SK-N-SH (cell line): Measurements from ENCODE around the gene PCCB. TPM values are rescaled to one million over a fixed set of nuclear protein-coding genes. Genes with fewer than 3 reads are reported as not detected.

Experiments used
- CTCF ChIA-PET: fragments of 300-600, 350-600 bp; formaldehyde crosslinking; extraction: SDS; loops from one replicate; lab custom pipeline; 2021; lab: Yijun Ruan, JAX
- POLR2A ChIA-PET: fragments of 350-600 bp; sonication (Branson Sonifier 250); formaldehyde crosslinking; extraction: SDS; loops from one replicate; lab custom pipeline; 2020; ENCODE audit warnings: antibody characterized with exemption, inconsistent platforms; lab: Yijun Ruan, JAX
- DNase-seq: peaks from one replicate; pipeline ENCODE4 v3.0.0; 2012
- H2AFZ ChIP-seq: fragments of 200-600 bp; sonication (generic); 2 replicates; pipeline ENCODE4 v1.8.1; 2016; ENCODE audit warnings: antibody characterized with exemption, mild to moderate bottlenecking, low read depth
- H3F3A ChIP-seq: fragments of 200-600 bp; sonication (generic); replicated peaks from 2 replicates; pipeline ENCODE3; 2016; ENCODE audit warnings: antibody characterized with exemption, mild to moderate bottlenecking; ENCODE audit not compliant: insufficient read depth
- H3K27ac ChIP-seq, 2 experiments: fragments of 200-500 bp in 1 of 2; fragments of 200-600 bp in 1 of 2; sonication (Bioruptor generic) in 1 of 2; sonication (generic), shearing (Covaris generic) in 1 of 2; 2 replicates each; pipeline versions ENCODE4 v1.5.1 to v1.6.1; 2014 to 2016; ENCODE audit warnings: low read depth in 2 of 2, inconsistent platforms in 1 of 2, low read length in 1 of 2, mild to moderate bottlenecking in 1 of 2, mixed read lengths in 1 of 2
- H3K27me3 ChIP-seq: fragments of 200-600 bp; sonication (generic), shearing (Covaris generic); 2 replicates; pipeline ENCODE4 v1.6.1; 2016; ENCODE audit warnings: mixed run types; ENCODE audit not compliant: insufficient read depth
- H3K36me3 ChIP-seq, 2 experiments: fragments of 200-500 bp in 1 of 2; fragments of 200-600 bp in 1 of 2; sonication (Bioruptor generic) in 1 of 2; sonication (generic) in 1 of 2; replicated peaks in 1 of 2; 2 replicates each; pipeline versions ENCODE3 to v1.5.1; 2014 to 2016; ENCODE audit warnings: low read length in 1 of 2, mild to moderate bottlenecking in 1 of 2; ENCODE audit not compliant: insufficient read depth in 2 of 2, control insufficient read depth in 1 of 2
- H3K4me1 ChIP-seq, 2 experiments: fragments of 200-500 bp in 1 of 2; fragments of 200-600 bp in 1 of 2; sonication (Bioruptor generic) in 1 of 2; sonication (generic), shearing (Covaris generic) in 1 of 2; 2 replicates each; pipeline versions ENCODE4 v1.5.1 to v1.6.1; 2014 to 2016; ENCODE audit warnings: low read depth in 1 of 2, low read length in 1 of 2, mixed run types in 1 of 2; ENCODE audit not compliant: insufficient read depth in 2 of 2, control insufficient read depth in 1 of 2
- H3K4me2 ChIP-seq: fragments of 200-600 bp; sonication (generic), shearing (Covaris generic); 2 replicates; pipeline ENCODE4 v1.6.1; 2017; ENCODE audit warnings: mixed run types
- H3K4me3 ChIP-seq, 2 experiments: fragments of 200-500 bp in 1 of 2; fragments of 200-600 bp in 1 of 2; sonication (Bioruptor generic) in 1 of 2; sonication (generic), shearing (Covaris generic) in 1 of 2; 2 replicates each; pipeline versions ENCODE4 v1.5.1 to v1.8.1; 2014 to 2016; ENCODE audit warnings: low read depth in 2 of 2, inconsistent platforms in 1 of 2, low read length in 1 of 2, mild to moderate bottlenecking in 1 of 2, mixed read lengths in 1 of 2, moderate library complexity in 1 of 2
- H3K79me2 ChIP-seq: fragments of 200-600 bp; sonication (generic); 2 replicates; pipeline ENCODE4 v1.8.1; 2017; ENCODE audit warnings: mild to moderate bottlenecking; ENCODE audit not compliant: insufficient read depth
- H3K9ac ChIP-seq: fragments of 200-600 bp; sonication (generic); 2 replicates; pipeline ENCODE4 v1.6.1; 2017; ENCODE audit warnings: mixed run types
- H3K9me2 ChIP-seq: fragments of 200-600 bp; sonication (generic); 2 replicates; pipeline ENCODE4 v1.6.1; 2017; ENCODE audit warnings: mixed run types
- H3K9me3 ChIP-seq: fragments of 200-600 bp; sonication (generic); 2 replicates; pipeline ENCODE4 v1.6.1; 2017; ENCODE audit warnings: mixed run types, mild to moderate bottlenecking, moderate library complexity
- H4K20me1 ChIP-seq: fragments of 200-600 bp; sonication (generic); 2 replicates; pipeline ENCODE4 v1.6.1; 2017; ENCODE audit warnings: mild to moderate bottlenecking, mixed run types; ENCODE audit not compliant: insufficient read depth
- CHD2 ChIP-seq: fragments of 150-350 bp; IDR thresholded peaks from 2 replicates; pipeline ENCODE4 v1.6.1; 2018; ENCODE audit warnings: low read length; ENCODE audit not compliant: partially characterized antibody
- CTCF ChIP-seq: fragments of 200-600 bp; sonication (generic); IDR thresholded peaks from 2 replicates; pipeline ENCODE4 v1.6.1; 2017; ENCODE audit warnings: antibody characterized with exemption, mild to moderate bottlenecking, moderate library complexity
- FOSL2 ChIP-seq: IDR thresholded peaks from 2 replicates; pipeline ENCODE4 v1.4.0; 2012; ENCODE audit warnings: low read depth, mild to moderate bottlenecking, moderate library complexity, borderline replicate concordance
- POLR2AphosphoS5 ChIP-seq: IDR thresholded peaks from 2 replicates; pipeline ENCODE4 v1.6.1; 2012; ENCODE audit warnings: low read depth, low read length
- RCOR1 ChIP-seq: fragments of 150-350 bp; IDR thresholded peaks from 2 replicates; pipeline ENCODE4 v1.6.1; 2017; ENCODE audit warnings: antibody characterized with exemption, low read length
- RXRA ChIP-seq: IDR thresholded peaks from 2 replicates; pipeline ENCODE4 v1.4.0; 2012; ENCODE audit warnings: low read depth, mild to moderate bottlenecking, borderline replicate concordance
- USF1 ChIP-seq: IDR thresholded peaks from 2 replicates; pipeline ENCODE4 v1.4.0; 2012; ENCODE audit warnings: low read depth, borderline replicate concordance
- USF2 ChIP-seq: fragments of 150-350 bp; IDR thresholded peaks from 2 replicates; pipeline ENCODE4 v1.6.1; 2017; ENCODE audit warnings: antibody characterized with exemption, low read length, low read depth, borderline replicate concordance
- WGBS: methylation state at CpG from one replicate; pipeline ENCODE4 v1.1.6; 2017; ENCODE audit warnings: low lambda C conversion rate; 5-methylcytosine and 5-hydroxymethylcytosine counted together
- polyA plus RNA-seq, 3 experiments: library from polyadenylated mRNA; depleted of rRNA; stranded (reverse); fragments of >200 nt; gene quantifications; 2 replicates each; pipeline ENCODE4 v1.2.3, GENCODE V29; 2012

Gene PCCB
- polyA plus RNA-seq, 1 of the 3 experiments (the other 2 are of a cell fraction) = 67.5 TPM

GRCh38 chr3:136330900-136331299 lies 80.8 kb downstream of the PCCB start:
- DNase-seq = no peak
- H3K9me2 ChIP-seq = no peaks in the 10 kb centered on the region
- H2AFZ ChIP-seq = no peak overlapping the region
- no peaks in the 10 kb centered on the region for H3K27me3 ChIP-seq
- 98% methylated on average over 5 of the region's 5 CpGs for WGBS
- H3K9ac ChIP-seq = no peak overlapping the region
- peaks cover 12% of the 10 kb centered on the region for H3F3A ChIP-seq
- no peak overlapping the region for H3K4me2 ChIP-seq
- H3K4me3 ChIP-seq = no peak overlapping the region
- no peaks in the 10 kb centered on the region for H4K20me1 ChIP-seq
- no peaks in the 10 kb centered on the region for H3K9me3 ChIP-seq
- H3K4me1 ChIP-seq = peaks cover 0 to 6% of the 10 kb centered on the region in 2 experiments; a peak in 2 of 4 replicates
- H3K27ac ChIP-seq = no peak overlapping the region
- CTCF ChIA-PET = interaction anchor here (2.0 kb wide), 1 partner anchor 683 kb away, joined by 5 read pairs; no protein-coding TSS in a partner anchor
- no peaks in the 10 kb centered on the region for H3K79me2 ChIP-seq
- TF ChIP-seq CHD2 (no peak), POLR2AphosphoS5 (no peak), USF1 (no peak), FOSL2 (no peak)
- POLR2A ChIA-PET = interaction anchor here (0.7 kb wide), 1 partner anchor 53 kb away, joined by 3 read pairs; no protein-coding TSS in a partner anchor
- H3K36me3 ChIP-seq = peaks cover 29 to 50% of the 10 kb centered on the region in 2 experiments

- Histone ChIP-seq H3K79me2 (no peaks in the 10 kb centered on the region), H3K4me2 (no peak overlapping the region), H3K9ac (no peak overlapping the region), H3K36me3 (peaks cover 23 to 39% of the 10 kb centered on the region in 2 experiments), H3F3A (peaks cover 12% of the 10 kb centered on the region), H3K4me1 (peaks cover 4 to 6% of the 10 kb centered on the region in 2 experiments; a peak in 2 of 4 replicates), H3K27ac (peak overlapping the region in 1 of 2 experiments; percentile 76; a peak in 2 of 4 replicates), H3K27me3 (no peaks in the 10 kb centered on the region), H2AFZ (no peak overlapping the region), H3K9me2 (no peaks in the 10 kb centered on the region), H3K4me3 (no peak overlapping the region), H3K9me3 (no peaks in the 10 kb centered on the region), H4K20me1 (no peaks in the 10 kb centered on the region)
- ChIA-PET CTCF (interaction anchor here (2.0 kb wide), 1 partner anchor 682 kb away, joined by 5 read pairs; no protein-coding TSS in a partner anchor), POLR2A (no interaction called here)
- WGBS = 51% methylated on average over 1 of the region's 1 CpG
- TF ChIP-seq USF2 (no peak), RXRA (no peak), CTCF (no peak), RCOR1 (no peak)
- DNase-seq = no peak
Measured at GRCh38 chr3:136332302-136332701, 82.2 kb downstream of the PCCB start.
